Tibial nerve (tissue), 4 donors: ENCODE measurements around the gene UBA1.

ENCODE experiments used
- EP300 ChIP-seq, 2 donors: sonication (generic); formaldehyde crosslinking; IDR thresholded peaks; one replicate each; pipeline ENCODE4 v1.6.1; 2017; ENCODE audit warnings: antibody characterized with exemption in 2 of 2, mild to moderate bottlenecking in 1 of 2
- POLR2A ChIP-seq, 2 donors: fragments of 450-650 bp; IDR thresholded peaks; one replicate each; pipeline ENCODE4 v1.6.1; 2017; ENCODE audit warnings: antibody characterized with exemption in 2 of 2, mild to moderate bottlenecking in 2 of 2, moderate library complexity in 2 of 2
- TF ChIP-seq, protein P1 (sequence below), 5 experiments: fragments of 200-600 bp in 3 of 5; fragments of 450-650 bp in 2 of 5; sonication (generic) in 3 of 5; IDR thresholded peaks; one replicate each; pipeline ENCODE4 v1.5.1; 2016 to 2019; ENCODE audit warnings: antibody characterized with exemption in 5 of 5, mild to moderate bottlenecking in 3 of 5, moderate library complexity in 2 of 5

GRCh38 chrX:47224896-47225290 is 31.3 kb downstream of the UBA1 start:
- TF ChIP-seq, protein P1, sequence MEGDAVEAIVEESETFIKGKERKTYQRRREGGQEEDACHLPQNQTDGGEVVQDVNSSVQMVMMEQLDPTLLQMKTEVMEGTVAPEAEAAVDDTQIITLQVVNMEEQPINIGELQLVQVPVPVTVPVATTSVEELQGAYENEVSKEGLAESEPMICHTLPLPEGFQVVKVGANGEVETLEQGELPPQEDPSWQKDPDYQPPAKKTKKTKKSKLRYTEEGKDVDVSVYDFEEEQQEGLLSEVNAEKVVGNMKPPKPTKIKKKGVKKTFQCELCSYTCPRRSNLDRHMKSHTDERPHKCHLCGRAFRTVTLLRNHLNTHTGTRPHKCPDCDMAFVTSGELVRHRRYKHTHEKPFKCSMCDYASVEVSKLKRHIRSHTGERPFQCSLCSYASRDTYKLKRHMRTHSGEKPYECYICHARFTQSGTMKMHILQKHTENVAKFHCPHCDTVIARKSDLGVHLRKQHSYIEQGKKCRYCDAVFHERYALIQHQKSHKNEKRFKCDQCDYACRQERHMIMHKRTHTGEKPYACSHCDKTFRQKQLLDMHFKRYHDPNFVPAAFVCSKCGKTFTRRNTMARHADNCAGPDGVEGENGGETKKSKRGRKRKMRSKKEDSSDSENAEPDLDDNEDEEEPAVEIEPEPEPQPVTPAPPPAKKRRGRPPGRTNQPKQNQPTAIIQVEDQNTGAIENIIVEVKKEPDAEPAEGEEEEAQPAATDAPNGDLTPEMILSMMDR (IDR thresholded peaks at IDR 0.05), result no peak
- TF ChIP-seq EP300 (IDR thresholded peaks at IDR 0.05) (no peak), POLR2A (IDR thresholded peaks at IDR 0.05) (no peak)
